Measurements from ENCODE around the gene TUBB1. TPM values are rescaled to one million over a fixed set of nuclear protein-coding genes. Genes with fewer than 3 reads are reported as not detected.

Gene TUBB1
- total RNA-seq, 2 donors from 2014 or later, result not detected

- Mint-ChIP-seq H3K9me3 (no peaks in the 10 kb centered on the region), H3K36me3 (peaks cover 43% of the 10 kb centered on the region), H3K4me3 (no peak overlapping the region), H3K27ac (no peak overlapping the region), H3K4me1 (ENCODE audit: low read depth in 2 of 2) (peaks cover 39 to 62% of the 10 kb centered on the region in 2 donors), H3K27me3 (no peaks in the 10 kb centered on the region)
- DNase-seq (ENCODE audit: low spot score) (no peak), ATAC-seq (no peak)
Measured at GRCh38 chr20:59025511-59025910, 6.3 kb downstream of the TUBB1 start.

- peaks cover 41 to 65% of the 10 kb centered on the region in 2 donors for H3K4me1 Mint-ChIP-seq (ENCODE audit: low read depth in 2 of 2)
- no peaks in the 10 kb centered on the region for H3K9me3 Mint-ChIP-seq
- ATAC-seq (no peak), DNase-seq (ENCODE audit: low spot score) (no peak)
- no peaks in the 10 kb centered on the region for H3K27me3 Mint-ChIP-seq
- H3K4me3 Mint-ChIP-seq, result peak overlapping the region; percentile 3
- peak overlapping the region; percentile 6 to 12 for H3K27ac Mint-ChIP-seq
- peaks cover 49% of the 10 kb centered on the region for H3K36me3 Mint-ChIP-seq
Measured at GRCh38 chr20:59026904-59027740, 7.9 kb downstream of the TUBB1 start.

DNA sequence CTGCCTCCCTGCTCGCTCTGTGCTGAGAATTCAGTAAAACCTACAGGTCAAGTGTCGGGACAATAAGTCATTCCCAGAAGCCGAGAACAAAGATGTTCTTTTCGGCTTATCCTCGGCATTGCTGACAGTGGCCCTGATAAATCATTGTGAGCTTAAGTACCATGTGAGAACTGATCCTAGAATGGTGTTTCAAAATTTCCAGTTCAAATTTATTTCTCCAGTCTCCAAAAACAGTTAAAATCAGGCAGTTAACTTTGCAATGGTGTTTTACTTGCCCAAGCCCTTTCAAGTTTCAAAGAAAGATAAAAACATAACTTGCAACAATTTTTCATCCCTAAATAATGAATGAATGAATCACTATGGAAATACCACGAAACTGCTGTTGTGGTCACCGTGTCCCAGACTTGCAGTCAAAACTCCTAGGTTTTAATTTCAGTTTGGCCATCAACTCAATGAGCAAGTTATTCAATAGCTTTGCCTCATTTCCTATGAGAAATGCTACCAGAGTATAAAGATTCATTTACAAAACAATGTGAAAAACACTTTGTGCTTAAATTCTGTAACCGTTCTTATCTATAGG, 8.6 kb downstream of the TUBB1 start:
- Mint-ChIP-seq H3K27me3 (no peaks in the 10 kb centered on the region), H3K27ac (no peak overlapping the region), H3K36me3 (peaks cover 44% of the 10 kb centered on the region), H3K4me3 (no peak overlapping the region), H3K4me1 (ENCODE audit: low read depth in 2 of 2) (peaks cover 44 to 64% of the 10 kb centered on the region in 2 donors), H3K9me3 (no peaks in the 10 kb centered on the region)
- ATAC-seq, result no peak
- DNase-seq (ENCODE audit: low spot score), result no peak

- Mint-ChIP-seq H3K9me3 (no peaks in the 10 kb centered on the region), H3K27me3 (no peaks in the 10 kb centered on the region), H3K4me1 (ENCODE audit: low read depth in 2 of 2) (peaks cover 45 to 65% of the 10 kb centered on the region in 2 donors), H3K36me3 (peaks cover 44% of the 10 kb centered on the region), H3K27ac (no peak overlapping the region), H3K4me3 (peak overlapping the region; percentile 65)
- DNase-seq (ENCODE audit: low spot score), result no peak
- ATAC-seq, result no peak
Measured at GRCh38 chr20:59028812-59029211, 9.6 kb downstream of the TUBB1 start.

- no peaks in the 10 kb centered on the region for H3K9me3 Mint-ChIP-seq
- DNase-seq (ENCODE audit: low spot score), result no peak
- H3K4me3 Mint-ChIP-seq, result peak overlapping the region; percentile 92
- no peaks in the 10 kb centered on the region for H3K27me3 Mint-ChIP-seq
- H3K27ac Mint-ChIP-seq, result peak overlapping the region; percentile 84 to 89
- no peak for ATAC-seq
- peaks cover 50% of the 10 kb centered on the region for H3K36me3 Mint-ChIP-seq
- H3K4me1 Mint-ChIP-seq (ENCODE audit: low read depth in 2 of 2), result peaks cover 42 to 63% of the 10 kb centered on the region in 2 donors
Measured at GRCh38 chr20:59030911-59031563, 11.8 kb downstream of the TUBB1 start.

GRCh38 chr20:59031564-59032022, 12.4 kb downstream of the TUBB1 start:
- Mint-ChIP-seq H3K9me3 (no peaks in the 10 kb centered on the region), H3K27ac (peak overlapping the region; percentile 84 to 89), H3K27me3 (no peaks in the 10 kb centered on the region), H3K36me3 (peaks cover 53% of the 10 kb centered on the region), H3K4me3 (peak overlapping the region; percentile 92), H3K4me1 (ENCODE audit: low read depth in 2 of 2) (peaks cover 42 to 67% of the 10 kb centered on the region in 2 donors)
- DNase-seq (ENCODE audit: low spot score), result no peak
- no peak for ATAC-seq

DNA sequence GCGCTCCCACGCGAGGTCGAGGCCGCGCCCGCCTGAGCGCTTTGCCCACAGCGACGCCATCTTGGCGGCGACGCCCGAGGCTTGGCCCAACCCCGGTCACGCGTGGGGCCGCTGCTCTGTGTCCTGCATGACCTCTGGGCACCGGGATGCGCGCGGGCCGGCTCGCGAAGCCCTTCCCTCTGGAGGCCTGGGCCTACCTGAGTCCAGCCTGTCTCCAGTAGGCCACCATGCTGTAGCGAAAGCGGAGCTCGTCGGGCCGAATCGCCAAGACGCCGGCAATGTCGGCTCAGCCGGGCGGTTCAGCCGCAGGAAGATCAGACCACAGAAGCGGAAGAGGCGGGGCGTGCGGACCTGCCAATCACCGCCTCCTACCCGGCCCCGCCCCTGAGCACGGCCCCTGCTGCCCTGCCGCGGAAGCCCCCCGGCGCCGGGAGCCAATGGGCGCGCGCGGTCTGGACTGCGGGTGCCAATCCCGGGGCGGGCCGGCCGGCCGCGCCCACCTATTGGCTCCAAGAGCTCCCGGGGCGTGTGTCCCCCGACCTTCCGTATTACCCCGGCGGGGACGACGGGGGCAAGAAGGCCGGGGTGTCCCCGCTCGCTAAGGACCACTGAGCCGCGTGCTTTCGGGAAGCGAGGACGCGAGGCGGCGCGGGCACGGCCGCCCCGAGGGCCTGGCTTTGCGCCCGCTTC, 12.9 kb downstream of the TUBB1 start, which contains the start of gene ATP5F1E:
Gene ATP5F1E (minus strand): TSS at position 313 of the 690 bp plus-strand sequence. CDS start 84 bp downstream, at position 229.
- no peaks in the 10 kb centered on the region for H3K9me3 Mint-ChIP-seq
- peak; percentile 99 for DNase-seq (ENCODE audit: low spot score)
- peak within 1 kb of the TSS; percentile 92 for H3K4me3 Mint-ChIP-seq
- H3K27me3 Mint-ChIP-seq, result no peaks in the 10 kb centered on the region
- peak; percentile 99 for ATAC-seq
- H3K36me3 Mint-ChIP-seq, result peaks cover 54% of the 10 kb centered on the region
- H3K4me1 Mint-ChIP-seq (ENCODE audit: low read depth in 2 of 2), result peaks cover 42 to 68% of the 10 kb centered on the region in 2 donors
- peak within 1 kb of the TSS; percentile 84 to 89 for H3K27ac Mint-ChIP-seq

DNA sequence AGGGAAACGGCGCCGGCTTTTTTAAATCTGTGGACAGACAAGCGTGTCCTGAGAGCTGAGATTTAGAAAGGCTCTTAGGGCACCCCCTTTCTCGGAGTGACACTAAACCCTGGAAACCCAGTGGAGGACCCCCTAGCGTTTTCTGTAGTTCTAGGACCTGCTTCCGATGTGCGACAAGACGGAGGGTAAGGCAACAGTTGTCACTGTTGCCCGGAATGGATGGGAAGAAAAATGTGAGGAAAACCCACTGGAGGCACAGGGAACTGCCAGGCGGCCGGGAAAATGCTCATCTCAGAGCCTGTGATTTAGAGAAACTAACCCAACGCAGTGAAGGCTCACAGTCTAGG, 13.5 kb downstream of the TUBB1 start:
- DNase-seq (ENCODE audit: low spot score) (no peak), ATAC-seq (no peak)
- no peaks in the 10 kb centered on the region for H3K27me3 Mint-ChIP-seq
- H3K9me3 Mint-ChIP-seq, result no peaks in the 10 kb centered on the region
- peaks cover 37 to 65% of the 10 kb centered on the region in 2 donors for H3K4me1 Mint-ChIP-seq (ENCODE audit: low read depth in 2 of 2)
- H3K4me3 Mint-ChIP-seq, result peak overlapping the region; percentile 92
- peak overlapping the region; percentile 84 to 89 for H3K27ac Mint-ChIP-seq
- H3K36me3 Mint-ChIP-seq, result peaks cover 51% of the 10 kb centered on the region

GRCh38 chr20:59033093-59033492, 13.9 kb downstream of the TUBB1 start:
- peaks cover 49% of the 10 kb centered on the region for H3K36me3 Mint-ChIP-seq
- H3K4me1 Mint-ChIP-seq (ENCODE audit: low read depth in 2 of 2), result peaks cover 34 to 62% of the 10 kb centered on the region in 2 donors
- H3K9me3 Mint-ChIP-seq, result no peaks in the 10 kb centered on the region
- no peak for DNase-seq (ENCODE audit: low spot score)
- no peaks in the 10 kb centered on the region for H3K27me3 Mint-ChIP-seq
- peak overlapping the region; percentile 84 to 89 for H3K27ac Mint-ChIP-seq
- peak overlapping the region; percentile 92 for H3K4me3 Mint-ChIP-seq
- no peak for ATAC-seq

DNA sequence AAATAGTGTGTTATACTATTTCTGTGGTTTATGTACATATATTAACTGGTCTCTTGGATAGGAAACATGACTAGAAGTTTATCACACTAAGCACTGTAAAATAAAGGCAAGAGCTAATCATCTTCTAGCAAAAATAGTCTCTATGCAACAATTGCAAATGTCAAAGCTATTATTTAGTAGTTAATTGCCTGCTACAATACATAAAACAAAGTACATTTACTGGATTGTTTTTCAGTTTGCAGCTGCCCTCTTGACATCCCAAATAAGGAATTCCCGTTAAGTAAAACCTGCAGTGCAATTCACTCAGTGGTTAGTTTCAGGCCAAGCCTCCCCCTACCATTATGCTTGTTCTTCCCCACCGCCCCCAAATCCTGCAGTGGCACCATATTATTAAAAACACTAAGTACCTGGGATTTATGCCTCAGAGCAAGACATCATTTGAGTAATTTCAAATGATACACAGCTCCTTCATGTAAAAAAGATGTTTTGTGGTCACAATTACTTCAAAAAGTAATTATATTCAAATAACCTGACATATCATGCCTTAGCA, 14.5 kb downstream of the TUBB1 start:
- Mint-ChIP-seq H3K27ac (peak overlapping the region in 1 of 2 donors; percentile 35), H3K36me3 (peaks cover 49% of the 10 kb centered on the region), H3K9me3 (no peaks in the 10 kb centered on the region), H3K4me3 (peak overlapping the region; percentile 11), H3K27me3 (no peaks in the 10 kb centered on the region), H3K4me1 (ENCODE audit: low read depth in 2 of 2) (peaks cover 31 to 59% of the 10 kb centered on the region in 2 donors)
- DNase-seq (ENCODE audit: low spot score), result no peak
- no peak for ATAC-seq

DNA sequence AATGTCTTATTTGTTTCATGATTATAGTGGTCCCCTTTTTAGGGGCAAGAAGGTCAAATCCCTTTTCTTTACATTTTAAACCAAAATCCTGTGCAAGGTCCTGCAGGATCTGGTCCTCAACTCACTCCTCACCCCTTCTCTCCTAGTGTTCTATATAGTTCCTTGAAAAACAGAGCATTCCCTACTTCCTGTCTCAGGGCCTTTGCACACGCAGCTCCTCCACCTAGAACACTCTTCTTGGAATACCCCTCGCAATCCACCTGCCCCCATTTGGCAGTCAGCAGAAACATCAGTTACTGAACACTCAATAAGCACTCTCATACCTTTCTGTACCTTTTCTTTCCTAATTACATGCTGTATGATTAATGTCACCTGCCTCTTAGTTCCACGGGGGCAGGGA, 16.2 kb downstream of the TUBB1 start:
- no peak for DNase-seq (ENCODE audit: low spot score)
- Mint-ChIP-seq H3K9me3 (no peaks in the 10 kb centered on the region), H3K36me3 (peaks cover 46% of the 10 kb centered on the region), H3K27me3 (no peaks in the 10 kb centered on the region), H3K4me1 (ENCODE audit: low read depth in 2 of 2) (peaks cover 28 to 61% of the 10 kb centered on the region in 2 donors), H3K4me3 (no peak overlapping the region), H3K27ac (no peak overlapping the region)
- no peak for ATAC-seq

DNA sequence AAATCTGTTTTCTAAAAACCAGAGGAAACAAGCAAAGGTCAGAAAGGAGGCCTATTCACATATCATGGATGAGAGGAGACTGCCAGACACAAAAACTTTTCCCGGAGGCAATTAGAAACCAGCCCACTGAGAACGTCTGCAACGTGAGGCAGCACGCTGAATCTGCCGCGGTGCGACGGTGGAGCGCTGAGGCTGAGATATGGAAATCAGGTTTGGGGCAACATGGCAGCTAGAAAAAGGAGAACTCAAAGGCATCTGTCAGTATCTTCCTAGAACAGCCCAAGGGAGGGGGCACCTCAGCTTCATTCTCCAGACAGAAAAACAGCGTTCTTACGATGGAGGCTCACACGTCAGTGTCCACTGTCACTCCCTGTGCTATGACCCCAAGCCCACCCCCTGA, 18.2 kb downstream of the TUBB1 start:
- H3K27ac Mint-ChIP-seq, result peak overlapping the region in 1 of 2 donors; percentile 19
- DNase-seq (ENCODE audit: low spot score) (no peak), ATAC-seq (no peak)
- no peaks in the 10 kb centered on the region for H3K9me3 Mint-ChIP-seq
- no peak overlapping the region for H3K4me3 Mint-ChIP-seq
- H3K36me3 Mint-ChIP-seq, result peaks cover 46% of the 10 kb centered on the region
- no peaks in the 10 kb centered on the region for H3K27me3 Mint-ChIP-seq
- H3K4me1 Mint-ChIP-seq (ENCODE audit: low read depth in 2 of 2), result peaks cover 34 to 61% of the 10 kb centered on the region in 2 donors

DNA sequence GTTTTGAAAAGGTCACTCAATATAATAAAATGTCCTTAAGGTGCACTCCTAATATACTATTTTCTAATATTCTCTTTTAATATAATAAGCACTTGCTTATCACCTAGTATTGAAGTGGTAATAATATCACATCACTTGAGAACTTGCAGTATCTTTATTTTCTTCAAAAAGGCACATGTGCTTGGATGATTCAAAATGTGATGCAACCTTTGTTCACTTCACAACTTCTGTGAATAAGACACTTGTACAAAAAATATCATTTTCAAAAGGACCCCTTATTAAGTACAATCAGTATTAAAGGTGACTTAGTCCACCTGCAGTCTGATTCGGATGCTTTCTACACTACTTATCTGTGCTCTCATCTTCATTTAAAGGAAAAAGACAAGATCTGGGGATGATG, 20.0 kb downstream of the TUBB1 start:
- no peak for DNase-seq (ENCODE audit: low spot score)
- Mint-ChIP-seq H3K36me3 (peaks cover 42% of the 10 kb centered on the region), H3K4me1 (ENCODE audit: low read depth in 2 of 2) (peaks cover 40 to 62% of the 10 kb centered on the region in 2 donors), H3K4me3 (peak overlapping the region; percentile 86), H3K27ac (peak overlapping the region; percentile 60 to 79), H3K27me3 (no peaks in the 10 kb centered on the region), H3K9me3 (no peaks in the 10 kb centered on the region)
- no peak for ATAC-seq
